Heart left ventricle (tissue), 13 donors: Measurements from ENCODE around the gene PTPN7.

ENCODE experiments used
- CTCF ChIP-seq, 12 donors: fragments of 200-600 bp; sonication (generic) in 4 of 12; IDR thresholded peaks; one replicate each; pipeline versions ENCODE4 v1.5.0 to v1.8.0; 2018 to 2022; ENCODE audit warnings: antibody characterized with exemption in 12 of 12, mild to moderate bottlenecking in 5 of 12
- POLR2A ChIP-seq, 2 donors: fragments of 450-650 bp; IDR thresholded peaks; one replicate each; pipeline ENCODE4 v1.6.1; 2017; ENCODE audit warnings: antibody characterized with exemption in 2 of 2, mild to moderate bottlenecking in 2 of 2, moderate library complexity in 2 of 2
- donor health status: ischemic (EF 13 %, LVEDD 7.1; RV severe dilation, severe dysfunction).
- donor health status: DM: no; HTN: yes; CAD: no.
- donor health status: DM: no; HTN: no; CAD: no.
- donor health status: ischemic (EF 25% LVEDD 6.9; RV normal size, moderate dysfunction).
- donor health status: ischemic (EF 25% LVEDD 5.7; RV mildly dilated, moderate dysfunction).
- donor health status: ischemic (EF 35%, LVEDD 5.7; RV mildly dilated, moderate dysfunction).
- donor health status: nonischemic (EF 11% LVEDD 7.7; RV severe dilation, severe dysfunction).
- donor health status: DM: yes; HTN: yes; CAD: no.
- donor health status: PGD.
- donor health status: ischemic (EF 29% LVEDD 5.4; RV normal size, mild dysfunction).
- donor health status: nonischemic (EF 23%, LVEDD 6.1; RV moderate dilation, normal function).

GRCh38 chr1:202176949-202177927 lies 16.8 kb upstream of the PTPN7 start:
- TF ChIP-seq POLR2A (IDR thresholded peaks at IDR 0.05) (no peak), CTCF (IDR thresholded peaks at IDR 0.05) (no peak)
